Subcutaneous abdominal adipose tissue (tissue), 5 donors: ENCODE data around the gene KLHL22.

Experiments used
- H3K27ac ChIP-seq: one replicate; pipeline ENCODE4 v1.7.0; 2013; ENCODE audit warnings: low read depth, mild to moderate bottlenecking, inconsistent platforms, low read length, moderate library complexity
- H3K27me3 ChIP-seq, 5 donors: one replicate each; pipeline ENCODE4 v1.7.0; 2013; ENCODE audit warnings: low read length in 5 of 5, inconsistent platforms in 1 of 5; ENCODE audit not compliant: control insufficient read depth in 5 of 5, insufficient read depth in 4 of 5
- H3K36me3 ChIP-seq, 5 donors: one replicate each; pipeline ENCODE4 v1.7.0; 2013; ENCODE audit warnings: low read length in 5 of 5; ENCODE audit not compliant: control insufficient read depth in 5 of 5, insufficient read depth in 5 of 5
- H3K4me1 ChIP-seq, 5 donors: one replicate each; pipeline ENCODE4 v1.7.0; 2013; ENCODE audit warnings: low read length in 5 of 5, mild to moderate bottlenecking in 3 of 5, moderate library complexity in 1 of 5; ENCODE audit not compliant: control insufficient read depth in 5 of 5, insufficient read depth in 5 of 5
- H3K4me3 ChIP-seq, 5 donors: one replicate each; pipeline ENCODE4 v1.7.0; 2013; ENCODE audit warnings: low read length in 5 of 5, low read depth in 1 of 5
- H3K9ac ChIP-seq, 5 donors: one replicate each; pipeline ENCODE4 v1.7.0; 2013; ENCODE audit warnings: low read length in 5 of 5, mild to moderate bottlenecking in 4 of 5, moderate library complexity in 3 of 5
- H3K9me3 ChIP-seq, 5 donors: one replicate each; pipeline ENCODE4 v1.7.0; 2013; ENCODE audit warnings: low read length in 5 of 5; ENCODE audit not compliant: control insufficient read depth in 5 of 5
- donor health status: healthy.
- donor health status: healthy.
- donor health status: healthy.
- donor health status: healthy.
- donor health status: healthy.

KLHL22 gene

GRCh38 chr22:20405931-20406685, 89.5 kb downstream of the KLHL22 start:
- no peaks in the 10 kb centered on the region for H3K9me3 ChIP-seq
- no peak overlapping the region for H3K9ac ChIP-seq
- H3K36me3 ChIP-seq, result peaks cover 0 to 58% (median 39%) of the 10 kb centered on the region in 5 donors
- H3K27ac ChIP-seq, result no peak overlapping the region
- no peaks in the 10 kb centered on the region for H3K27me3 ChIP-seq
- H3K4me1 ChIP-seq, result no peaks in the 10 kb centered on the region
- no peak overlapping the region for H3K4me3 ChIP-seq

- Histone ChIP-seq H3K4me1 (no peaks in the 10 kb centered on the region), H3K27ac (no peak overlapping the region), H3K4me3 (no peak overlapping the region), H3K9me3 (no peaks in the 10 kb centered on the region), H3K9ac (no peak overlapping the region), H3K27me3 (no peaks in the 10 kb centered on the region), H3K36me3 (peaks cover 0 to 62% (median 41%) of the 10 kb centered on the region in 5 donors)
Measured at GRCh38 chr22:20405291-20405930, 90.2 kb downstream of the KLHL22 start.

GRCh38 chr22:20404881-20405280, 90.7 kb downstream of the KLHL22 start:
- no peak overlapping the region for H3K4me3 ChIP-seq
- peaks cover 0 to 62% (median 41%) of the 10 kb centered on the region in 5 donors for H3K36me3 ChIP-seq
- H3K27me3 ChIP-seq, result no peaks in the 10 kb centered on the region
- no peak overlapping the region for H3K9ac ChIP-seq
- H3K27ac ChIP-seq, result no peak overlapping the region
- H3K9me3 ChIP-seq, result no peaks in the 10 kb centered on the region
- H3K4me1 ChIP-seq, result no peaks in the 10 kb centered on the region

GRCh38 chr22:20403779-20404140, 91.8 kb downstream of the KLHL22 start:
- Histone ChIP-seq H3K4me3 (no peak overlapping the region), H3K36me3 (peaks cover 0 to 62% (median 41%) of the 10 kb centered on the region in 5 donors), H3K4me1 (no peaks in the 10 kb centered on the region), H3K27me3 (no peaks in the 10 kb centered on the region), H3K9ac (no peak overlapping the region), H3K27ac (no peak overlapping the region), H3K9me3 (no peaks in the 10 kb centered on the region)

GRCh38 chr22:20402960-20403778, 92.4 kb downstream of the KLHL22 start:
- peaks cover 0 to 62% (median 41%) of the 10 kb centered on the region in 5 donors for H3K36me3 ChIP-seq
- H3K9me3 ChIP-seq, result no peaks in the 10 kb centered on the region
- no peak overlapping the region for H3K9ac ChIP-seq
- H3K27ac ChIP-seq, result no peak overlapping the region
- no peak overlapping the region for H3K4me3 ChIP-seq
- H3K4me1 ChIP-seq, result no peaks in the 10 kb centered on the region
- no peaks in the 10 kb centered on the region for H3K27me3 ChIP-seq

GRCh38 chr22:20401376-20402014, 94.1 kb downstream of the KLHL22 start:
- H3K4me3 ChIP-seq, result no peak overlapping the region
- no peak overlapping the region for H3K9ac ChIP-seq
- no peaks in the 10 kb centered on the region for H3K9me3 ChIP-seq
- no peaks in the 10 kb centered on the region for H3K27me3 ChIP-seq
- H3K36me3 ChIP-seq, result peaks cover 0 to 49% (median 29%) of the 10 kb centered on the region in 5 donors
- H3K4me1 ChIP-seq, result peaks cover 0 to 4% (median 1%) of the 10 kb centered on the region in 5 donors
- no peak overlapping the region for H3K27ac ChIP-seq

- H3K4me3 ChIP-seq, result no peak overlapping the region
- H3K27ac ChIP-seq, result no peak overlapping the region
- H3K9me3 ChIP-seq, result no peaks in the 10 kb centered on the region
- no peak overlapping the region for H3K9ac ChIP-seq
- H3K27me3 ChIP-seq, result no peaks in the 10 kb centered on the region
- peaks cover 0 to 9% (median 4%) of the 10 kb centered on the region in 5 donors for H3K4me1 ChIP-seq
- peaks cover 0 to 42% (median 22%) of the 10 kb centered on the region in 5 donors for H3K36me3 ChIP-seq
Measured at GRCh38 chr22:20400606-20401375, 94.8 kb downstream of the KLHL22 start.

- Histone ChIP-seq H3K9me3 (no peaks in the 10 kb centered on the region), H3K36me3 (peaks cover 0 to 35% (median 15%) of the 10 kb centered on the region in 5 donors), H3K9ac (no peak overlapping the region), H3K4me1 (peaks cover 0 to 15% (median 10%) of the 10 kb centered on the region in 5 donors), H3K4me3 (no peak overlapping the region), H3K27me3 (no peaks in the 10 kb centered on the region), H3K27ac (no peak overlapping the region)
Measured at GRCh38 chr22:20399866-20400605, 95.6 kb downstream of the KLHL22 start.

- H3K4me3 ChIP-seq, result no peak overlapping the region
- no peaks in the 10 kb centered on the region for H3K9me3 ChIP-seq
- peaks cover 0 to 19% (median 6%) of the 10 kb centered on the region in 5 donors for H3K36me3 ChIP-seq
- H3K27me3 ChIP-seq, result no peaks in the 10 kb centered on the region
- no peak overlapping the region for H3K27ac ChIP-seq
- no peak overlapping the region for H3K9ac ChIP-seq
- peaks cover 0 to 28% (median 24%) of the 10 kb centered on the region in 5 donors for H3K4me1 ChIP-seq
Measured at GRCh38 chr22:20398420-20398819, 97.2 kb downstream of the KLHL22 start.
